Left ventricle myocardium superior (tissue), 1 donor: Measurements from ENCODE around the gene ARHGAP15. TPM values are rescaled to one million over a fixed set of nuclear protein-coding genes. Genes with fewer than 3 reads are reported as not detected.

Experiments used
- ATAC-seq: fragments of 200-7000 bp; cut with Tn5 transposase; one replicate; pipeline ENCODE4 v1.9.1; 2020; ENCODE audit warnings: mild to moderate bottlenecking, moderate library complexity
- DNase-seq: peaks from one replicate; pipeline ENCODE4 v3.0.0-alpha.2; 2020
- intact Hi-C: fragments of 100-400 bp; cut with micrococcal nuclease; formaldehyde crosslinking; loops from one replicate; pipeline ENCODE4 v1.11.0; 2022
- total RNA-seq: library from RNA; stranded (reverse); fragmentation: NEBNext Ultra II Directional; extraction: Animal tissue kit (Norgen Biotek cat#: 25700); gene quantifications from one replicate; pipeline ENCODE4 v1.2.1, GENCODE V29; 2021
- donor health status: DM: no; HTN: yes; CAD: no; lungs with severe emphysema.

ARHGAP15 gene
- total RNA-seq, 1 donor from 2014 or later = 4.2 TPM

GRCh38 chr2:143162123-143162837 is 33.1 kb downstream of the ARHGAP15 start:
- DNase-seq = no peak
- ATAC-seq = no peak
- intact Hi-C loops = no loop called here

- no peak for DNase-seq
- intact Hi-C loops = no loop called here
- no peak for ATAC-seq
These were observed 33.8 kb downstream of the ARHGAP15 start for GRCh38 chr2:143162997-143163396.

GRCh38 chr2:143163499-143163898 is 34.3 kb downstream of the ARHGAP15 start:
- DNase-seq = no peak
- no peak for ATAC-seq
- intact Hi-C loops = no loop called here

DNA sequence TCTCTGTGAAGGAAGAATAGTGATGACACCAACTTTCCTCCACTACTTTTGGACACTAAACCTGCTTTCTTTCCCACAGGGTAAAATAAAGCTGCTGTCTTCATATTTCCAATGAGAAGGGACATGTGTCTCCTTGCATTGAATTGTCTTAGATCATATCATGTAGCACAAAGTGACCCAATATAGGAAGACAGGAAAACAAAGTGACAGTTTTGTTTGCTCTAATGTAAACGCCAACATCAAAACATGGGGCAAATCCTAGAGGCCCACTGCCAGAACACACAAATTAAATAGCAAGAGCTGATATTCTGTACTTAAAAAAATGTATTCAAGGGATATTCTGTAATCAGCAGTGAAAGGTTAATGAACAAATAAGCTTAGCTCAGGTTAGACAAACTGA is 36.1 kb downstream of the ARHGAP15 start:
- ATAC-seq (no peak), DNase-seq (no peak)
- intact Hi-C loops = no loop called here

- intact Hi-C loops = no loop called here
- DNase-seq (no peak), ATAC-seq (no peak)
These were observed 39.9 kb downstream of the ARHGAP15 start for GRCh38 chr2:143169105-143169504.

DNA sequence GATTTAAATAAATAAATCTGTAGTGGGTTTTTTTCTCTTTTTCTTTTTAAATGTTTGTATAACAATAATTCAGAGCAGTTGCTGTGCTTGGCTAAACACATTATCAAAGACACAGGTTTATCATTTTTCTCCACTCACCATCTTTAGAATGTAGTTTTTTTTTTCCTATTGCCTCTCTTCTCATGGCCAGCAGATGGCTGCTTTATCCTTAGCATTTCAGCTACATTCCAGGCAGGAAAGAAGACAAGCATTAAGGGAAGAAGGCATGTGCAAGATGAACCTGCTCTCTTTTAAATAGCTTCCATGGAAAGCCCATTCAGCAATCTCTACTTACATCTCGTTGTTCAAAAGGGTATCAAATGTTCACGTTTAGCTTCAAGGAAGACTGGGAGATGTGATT is 42.6 kb downstream of the ARHGAP15 start:
- DNase-seq (no peak), ATAC-seq (no peak)
- intact Hi-C loops = no loop called here

- ATAC-seq = no peak
These were observed 46.2 kb downstream of the ARHGAP15 start for GRCh38 chr2:143175438-143175837.

GRCh38 chr2:143176606-143177005 is 47.4 kb downstream of the ARHGAP15 start:
- ATAC-seq (no peak), DNase-seq (no peak)
- intact Hi-C loops = no loop called here

More at GRCh38 chr2:143175438-143175837, 46.2 kb downstream of the ARHGAP15 start:
- DNase-seq = no peak
- intact Hi-C loops = no loop called here

DNA sequence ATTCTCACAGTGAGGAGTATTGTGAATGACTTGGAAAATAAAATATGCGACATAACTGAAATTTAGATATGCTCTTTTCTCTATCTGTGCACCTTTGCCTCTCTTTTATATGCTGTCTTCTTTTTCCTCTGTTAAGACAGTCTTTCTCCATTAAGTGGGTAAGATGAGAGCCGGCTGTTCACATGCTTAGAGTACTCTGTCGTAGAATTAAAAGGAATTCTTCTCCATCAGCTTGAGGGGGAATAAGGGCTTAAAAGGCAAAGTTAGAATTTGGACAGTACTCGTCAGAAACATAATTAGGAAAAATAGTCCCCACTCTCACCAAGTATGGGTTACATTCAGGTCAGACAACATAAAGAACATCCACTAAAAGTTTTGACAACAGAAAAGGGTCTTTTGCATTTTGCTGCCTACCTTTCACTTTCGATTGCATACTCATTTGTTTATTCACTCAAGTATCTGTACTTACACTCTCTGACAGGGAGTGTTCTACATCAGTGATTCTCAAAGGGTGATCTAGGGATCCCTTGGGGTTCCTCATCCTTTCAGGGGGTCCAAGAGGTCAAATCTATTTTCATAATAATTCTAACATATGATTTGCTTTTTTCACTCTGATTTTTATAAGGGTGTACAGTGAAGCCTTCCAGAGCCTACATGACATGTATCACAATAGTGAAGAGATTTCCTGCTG is 48.0 kb downstream of the ARHGAP15 start:
- DNase-seq (no peak), ATAC-seq (no peak)
- intact Hi-C loops = no loop called here

DNA sequence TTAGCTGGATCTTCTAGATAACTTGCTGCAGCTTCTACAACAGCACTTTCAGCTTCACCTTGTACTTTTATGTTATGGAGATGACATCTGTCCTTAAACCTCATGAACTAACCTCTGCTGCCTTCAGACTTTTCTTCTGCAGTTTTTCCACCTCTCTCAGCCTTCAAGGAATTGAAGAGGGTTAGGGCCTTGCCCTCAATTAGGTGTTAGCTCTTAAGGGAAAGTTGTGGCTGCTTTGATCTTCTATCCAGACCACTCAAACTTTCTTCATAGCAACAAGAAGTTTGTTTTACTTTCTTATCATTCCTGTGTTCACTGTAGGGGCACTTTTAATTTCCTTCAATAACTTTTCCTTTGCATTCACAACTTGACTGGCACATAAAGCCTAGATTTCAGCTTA is 52.3 kb downstream of the ARHGAP15 start:
- DNase-seq (no peak), ATAC-seq (no peak)

GRCh38 chr2:143182649-143183048 is 53.4 kb downstream of the ARHGAP15 start:
- intact Hi-C loops = no loop called here
- no peak for DNase-seq
- no peak for ATAC-seq

More for the DNA sequence above, 52.3 kb downstream of the ARHGAP15 start:
- intact Hi-C loops = no loop called here

GRCh38 chr2:143183804-143184463 is 54.7 kb downstream of the ARHGAP15 start:
- intact Hi-C loops = no loop called here

DNA sequence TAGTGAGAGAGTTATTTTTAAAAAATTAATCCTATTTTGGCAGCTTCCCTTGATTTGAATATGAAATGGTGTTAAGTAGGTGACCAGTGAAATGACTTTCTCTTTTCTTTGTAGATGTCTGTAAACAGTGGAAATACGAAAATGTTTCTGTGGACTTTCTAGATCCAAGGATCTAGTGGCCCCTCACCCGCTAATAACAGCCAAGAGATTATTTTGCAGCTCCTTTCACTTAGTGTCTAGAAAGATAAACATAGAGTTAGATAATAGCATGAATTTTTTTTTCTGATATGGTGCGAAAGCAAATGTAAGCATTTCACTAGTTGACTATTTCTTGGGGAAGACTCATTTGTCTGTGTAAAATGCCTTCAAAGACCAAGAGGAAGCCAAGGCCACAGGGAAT is 57.7 kb downstream of the ARHGAP15 start:
- DNase-seq = no peak
- intact Hi-C loops = no loop called here
- ATAC-seq = no peak

More at GRCh38 chr2:143183804-143184463, 54.7 kb downstream of the ARHGAP15 start:
- ATAC-seq (no peak), DNase-seq (no peak)

DNA sequence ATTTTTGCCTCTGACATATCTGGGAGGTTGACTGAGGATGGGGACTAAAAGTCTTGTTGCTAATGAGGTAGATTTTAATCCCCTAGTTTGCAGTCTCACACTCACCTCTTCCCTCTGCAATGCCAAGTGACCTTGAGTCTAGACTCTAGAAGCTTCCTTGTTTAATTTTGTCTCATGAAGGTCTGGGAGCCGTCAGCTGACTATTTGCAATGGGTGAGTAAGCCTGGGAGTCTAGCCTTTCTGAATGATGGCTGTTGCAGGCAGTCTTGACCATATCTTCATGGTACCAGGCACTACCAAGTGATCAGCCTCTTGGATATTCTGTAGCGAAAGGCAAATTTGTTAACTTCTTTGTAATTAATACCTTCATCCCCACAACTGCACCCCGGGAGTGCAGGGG is 61.2 kb downstream of the ARHGAP15 start:
- intact Hi-C loops = no loop called here
- no peak for DNase-seq
- no peak for ATAC-seq

- ATAC-seq (no peak), DNase-seq (no peak)
- intact Hi-C loops = no loop called here
These were observed 62.9 kb downstream of the ARHGAP15 start for GRCh38 chr2:143192106-143192505.

DNA sequence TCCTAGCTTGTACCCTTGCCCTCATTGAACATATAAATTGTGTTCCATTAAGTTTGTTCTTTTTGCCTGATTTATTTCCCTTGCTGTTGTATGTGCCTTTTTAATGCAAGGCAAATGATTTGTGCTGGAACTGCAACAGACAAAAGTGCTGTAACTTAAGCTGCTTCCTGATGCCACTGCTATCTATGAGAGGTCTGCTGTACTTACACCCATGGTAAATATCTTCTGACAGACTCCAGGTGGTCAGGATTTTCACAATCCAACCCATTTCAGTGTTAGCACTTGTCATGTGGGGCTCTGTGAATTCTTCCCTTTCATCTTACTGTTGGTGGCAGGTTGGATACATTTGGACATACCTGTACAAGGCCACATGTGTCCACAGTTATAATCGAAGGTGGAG is 63.5 kb downstream of the ARHGAP15 start:
- DNase-seq (no peak), ATAC-seq (no peak)
- intact Hi-C loops = no loop called here

- DNase-seq (no peak), ATAC-seq (no peak)
- intact Hi-C loops = no loop called here
These were observed 63.9 kb downstream of the ARHGAP15 start for GRCh38 chr2:143193121-143193520.

GRCh38 chr2:143195511-143195910 is 66.3 kb downstream of the ARHGAP15 start:
- ATAC-seq (no peak), DNase-seq (no peak)
- intact Hi-C loops = no loop called here

- no peak for DNase-seq
- intact Hi-C loops = no loop called here
These were observed 74.8 kb downstream of the ARHGAP15 start for GRCh38 chr2:143204062-143204461.

DNA sequence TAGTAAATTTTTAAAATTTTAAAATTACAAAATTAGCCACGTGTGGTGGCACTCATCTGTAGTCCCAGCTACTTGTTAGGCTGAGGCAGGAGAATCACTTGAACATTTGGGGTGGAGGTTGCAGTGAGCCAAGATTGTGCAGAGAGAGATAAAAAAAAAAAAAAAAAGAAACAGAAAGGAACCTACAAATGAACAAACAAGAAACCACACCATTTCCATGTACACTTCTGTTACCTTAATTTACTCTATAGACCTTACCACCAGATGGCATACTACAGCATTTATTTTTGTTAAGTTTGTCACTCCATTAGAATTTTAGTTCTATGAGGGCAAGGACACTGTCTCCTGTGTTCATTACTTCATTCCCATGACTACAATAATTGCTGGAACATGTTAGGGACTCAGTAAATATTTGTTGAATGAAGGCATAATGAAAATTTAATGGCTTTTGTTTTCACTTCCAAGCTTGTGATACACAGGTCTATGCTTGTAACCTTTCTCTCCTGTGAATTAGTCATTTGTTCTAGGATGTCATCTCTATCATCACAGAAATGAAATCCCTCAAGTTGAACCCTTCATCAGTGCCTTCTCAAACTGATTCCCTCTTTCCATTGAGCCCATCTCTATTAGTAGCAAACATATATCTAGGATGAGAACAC is 76.0 kb downstream of the ARHGAP15 start:
- ATAC-seq (no peak), DNase-seq (no peak)
- intact Hi-C loops = no loop called here

More at GRCh38 chr2:143204062-143204461, 74.8 kb downstream of the ARHGAP15 start:
- no peak for ATAC-seq
